GM08714 (cell line): Measurements from ENCODE around the gene SNUPN.

ENCODE experiments used
- H3K4me3 ChIP-seq: fragments of 200-500 bp; sonication (Bioruptor generic); 2 replicates; pipeline ENCODE4 v1.5.1; 2014; ENCODE audit warnings: mild to moderate bottlenecking, low read length, inconsistent platforms
- ZNF274 ChIP-seq: IDR thresholded peaks from 2 replicates; pipeline ENCODE4 v1.6.1; 2012; ENCODE audit warnings: mild to moderate bottlenecking, low read depth, low read length

The SNUPN gene

DNA sequence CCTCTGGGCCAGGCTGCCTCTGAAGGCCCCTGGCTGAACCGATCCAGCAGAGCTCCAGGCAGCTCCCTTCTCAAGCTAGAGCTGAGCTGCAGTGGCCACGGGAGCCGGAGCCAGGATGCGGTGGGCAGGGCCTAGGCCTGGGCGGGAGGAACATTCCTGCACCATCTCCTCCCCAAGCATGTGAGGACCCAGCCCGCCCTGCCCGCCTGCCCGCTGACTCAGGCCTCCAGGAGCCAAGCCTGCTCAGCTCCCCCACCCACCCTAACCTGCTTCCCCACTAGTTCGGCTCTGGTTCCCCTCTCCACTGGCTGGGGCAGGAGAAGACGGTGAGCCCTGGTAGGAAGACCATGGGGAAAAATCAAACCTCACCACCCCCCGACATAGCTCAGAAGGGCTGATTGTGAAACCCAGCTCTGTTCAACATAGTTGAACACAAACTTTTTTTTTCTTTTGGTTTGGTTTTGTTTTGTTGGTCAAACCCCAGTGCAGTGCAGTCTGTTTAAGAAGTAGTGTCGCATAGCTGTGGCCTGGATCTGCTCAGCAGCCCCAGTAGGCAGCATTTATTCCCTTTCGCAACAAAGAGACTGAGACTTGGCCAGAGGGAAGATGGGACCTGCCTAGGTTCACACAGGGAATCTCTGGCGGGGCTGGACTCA is 35.7 kb upstream of the SNUPN start:
- no peak for TF ChIP-seq ZNF274

GRCh38 chr15:75659928-75660645 is 34.6 kb upstream of the SNUPN start:
- no peak for TF ChIP-seq ZNF274
- H3K4me3 ChIP-seq, result no peak overlapping the region

More for the DNA sequence above, 35.7 kb upstream of the SNUPN start:
- no peak overlapping the region for H3K4me3 ChIP-seq

DNA sequence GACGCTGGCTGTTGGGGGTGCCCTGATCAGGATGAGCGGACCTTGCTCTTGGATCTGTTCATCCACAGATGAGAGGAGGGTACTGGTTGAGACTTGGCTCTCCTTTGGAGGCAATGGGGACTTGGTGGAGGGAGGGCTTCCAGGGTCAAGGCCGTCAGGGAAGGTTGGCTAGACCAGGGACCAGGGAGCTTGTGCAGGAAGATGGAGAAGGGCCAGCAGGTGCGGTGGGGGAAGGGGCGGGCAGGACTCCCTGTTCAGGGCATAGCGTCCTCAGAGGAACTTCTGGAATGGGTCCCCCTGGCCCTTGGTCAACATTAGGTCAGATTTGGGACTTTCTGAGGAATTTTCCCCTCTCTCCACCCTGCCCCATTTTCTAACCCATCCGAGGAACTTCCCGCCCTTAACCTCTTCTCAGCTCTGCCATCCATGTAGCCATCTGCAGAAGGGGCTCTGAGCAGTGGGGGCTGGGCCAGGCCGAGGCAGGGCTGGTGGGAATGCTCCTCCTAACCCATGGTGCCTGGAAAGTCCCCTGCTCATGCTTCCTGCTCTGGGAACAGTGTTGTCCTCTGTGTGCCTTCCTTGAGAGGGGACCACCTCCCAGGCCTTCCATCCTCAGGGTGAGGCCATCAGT is 33.7 kb upstream of the SNUPN start:
- no peak for TF ChIP-seq ZNF274
- no peak overlapping the region for H3K4me3 ChIP-seq

DNA sequence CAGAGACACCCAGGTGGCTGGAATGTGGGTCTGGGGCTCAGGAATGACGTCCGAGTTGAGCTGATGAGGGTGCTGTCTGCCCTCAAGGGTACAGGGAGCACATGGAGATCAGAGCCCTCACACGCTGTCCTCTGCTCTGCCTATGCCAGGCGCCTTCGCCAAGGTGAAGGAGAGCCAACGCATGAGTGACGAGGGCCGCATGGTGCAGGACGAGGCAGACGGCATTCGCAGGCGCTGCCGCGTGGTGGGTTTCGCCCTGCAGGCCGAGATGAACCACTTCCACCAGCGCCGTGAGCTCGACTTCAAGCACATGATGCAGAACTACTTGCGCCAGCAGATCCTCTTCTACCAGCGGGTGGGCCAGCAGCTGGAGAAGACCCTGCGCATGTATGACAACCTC is 31.3 kb upstream of the SNUPN start:
- TF ChIP-seq ZNF274, result no peak
- H3K4me3 ChIP-seq, result no peak overlapping the region

DNA sequence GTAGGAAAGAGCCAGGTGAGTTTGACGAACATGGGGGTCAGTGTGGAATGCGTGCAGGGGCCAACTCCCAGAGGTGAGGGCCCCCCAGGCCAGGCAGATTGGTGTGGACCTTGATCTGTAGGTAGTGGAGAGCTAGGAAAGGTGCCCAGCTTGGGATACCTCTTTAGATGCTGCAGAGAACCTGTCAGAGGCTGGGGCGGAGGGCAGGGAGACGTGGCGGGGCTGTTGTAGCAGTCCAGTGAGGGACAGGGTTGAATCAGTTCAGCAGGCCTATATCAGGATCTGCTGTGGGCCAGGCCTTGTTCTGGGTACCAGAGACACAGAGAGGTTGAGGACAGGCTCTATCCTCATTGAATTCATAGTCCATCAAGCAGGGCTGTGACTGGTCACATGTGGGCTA is 30.8 kb upstream of the SNUPN start:
- H3K4me3 ChIP-seq, result no peak overlapping the region
- no peak for TF ChIP-seq ZNF274

- no peak for TF ChIP-seq ZNF274
- H3K4me3 ChIP-seq, result no peak overlapping the region
These were observed 30.4 kb upstream of the SNUPN start for GRCh38 chr15:75655931-75656330.

GRCh38 chr15:75654201-75654907 is 28.8 kb upstream of the SNUPN start:
- no peak for TF ChIP-seq ZNF274
- H3K4me3 ChIP-seq, result no peak overlapping the region

DNA sequence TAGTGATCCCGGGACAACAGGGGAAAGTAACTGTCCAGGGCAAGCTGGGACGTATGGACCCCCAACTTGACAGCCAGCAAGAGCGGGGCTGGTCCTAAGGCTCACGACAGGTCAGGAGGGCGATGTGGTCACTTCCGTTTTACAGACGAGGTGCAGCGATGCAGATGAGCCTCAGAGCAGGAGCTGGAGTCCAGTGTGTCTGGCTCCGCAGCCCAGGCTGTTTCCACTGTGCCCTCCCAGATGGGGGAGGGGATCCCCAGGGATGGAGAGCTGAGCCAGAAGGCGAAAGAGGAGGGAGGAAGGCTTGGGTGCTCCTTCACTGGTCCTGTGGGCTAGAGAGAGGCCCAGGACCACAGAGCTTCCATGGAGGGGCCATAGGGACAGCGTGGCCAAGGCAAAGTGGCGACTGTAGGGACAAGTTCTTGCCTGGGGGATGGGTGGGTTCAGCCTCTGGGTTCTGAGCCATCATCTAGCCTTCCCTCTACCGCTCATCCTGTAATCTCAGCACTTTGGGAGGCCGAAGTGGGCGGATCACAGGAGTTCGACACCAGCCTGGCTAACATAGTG is 27.9 kb upstream of the SNUPN start:
- H3K4me3 ChIP-seq, result no peak overlapping the region
- TF ChIP-seq ZNF274, result no peak

GRCh38 chr15:75651810-75652543 is 26.5 kb upstream of the SNUPN start:
- no peak overlapping the region for H3K4me3 ChIP-seq
- no peak for TF ChIP-seq ZNF274

DNA sequence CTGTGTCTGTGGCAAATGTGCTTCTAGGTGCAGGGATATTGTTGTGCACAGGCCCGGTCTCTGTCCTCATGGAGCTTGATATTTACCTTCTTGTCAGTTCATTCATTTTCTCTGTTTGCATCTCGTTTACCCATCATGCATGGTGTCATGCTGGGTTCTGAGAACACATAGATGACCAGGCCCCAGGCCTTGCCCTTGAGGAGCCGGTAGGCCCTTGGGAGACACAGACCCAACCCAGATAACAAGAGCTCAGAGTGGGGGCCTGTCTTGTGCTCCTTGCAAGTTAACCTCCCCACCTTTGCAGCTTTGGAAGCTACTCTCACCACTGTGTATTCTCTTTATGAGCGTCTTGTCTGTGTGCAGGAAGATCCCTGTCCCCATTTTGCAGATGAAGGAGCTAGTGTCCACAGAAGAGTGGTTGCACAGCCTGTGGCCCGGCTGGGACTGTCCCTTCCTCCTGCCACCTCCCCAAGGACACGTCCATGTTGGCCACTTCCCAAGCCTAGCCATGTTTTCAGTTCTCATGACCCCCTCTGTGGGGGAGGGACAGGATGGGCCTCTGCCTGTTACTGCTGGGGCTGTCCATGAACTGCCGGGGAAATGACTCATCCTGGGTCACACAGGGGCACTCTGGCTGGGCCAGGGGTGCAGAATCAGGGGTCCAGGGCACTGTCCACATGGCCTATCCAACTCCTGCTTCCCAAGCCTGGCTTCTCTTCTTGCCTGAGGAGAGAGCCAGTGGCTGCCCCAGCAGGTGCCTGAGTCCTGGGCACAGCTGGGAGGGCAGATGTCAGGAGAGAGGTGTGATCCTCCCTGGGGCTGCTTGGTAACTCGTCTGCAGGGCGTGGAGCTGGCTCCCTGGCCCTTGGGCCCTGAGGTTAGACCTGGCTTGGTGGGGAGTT is 25.6 kb upstream of the SNUPN start:
- TF ChIP-seq ZNF274, result no peak
- no peak overlapping the region for H3K4me3 ChIP-seq

- no peak for TF ChIP-seq ZNF274
- H3K4me3 ChIP-seq, result no peak overlapping the region
These were observed 24.3 kb upstream of the SNUPN start for GRCh38 chr15:75649848-75650247.

DNA sequence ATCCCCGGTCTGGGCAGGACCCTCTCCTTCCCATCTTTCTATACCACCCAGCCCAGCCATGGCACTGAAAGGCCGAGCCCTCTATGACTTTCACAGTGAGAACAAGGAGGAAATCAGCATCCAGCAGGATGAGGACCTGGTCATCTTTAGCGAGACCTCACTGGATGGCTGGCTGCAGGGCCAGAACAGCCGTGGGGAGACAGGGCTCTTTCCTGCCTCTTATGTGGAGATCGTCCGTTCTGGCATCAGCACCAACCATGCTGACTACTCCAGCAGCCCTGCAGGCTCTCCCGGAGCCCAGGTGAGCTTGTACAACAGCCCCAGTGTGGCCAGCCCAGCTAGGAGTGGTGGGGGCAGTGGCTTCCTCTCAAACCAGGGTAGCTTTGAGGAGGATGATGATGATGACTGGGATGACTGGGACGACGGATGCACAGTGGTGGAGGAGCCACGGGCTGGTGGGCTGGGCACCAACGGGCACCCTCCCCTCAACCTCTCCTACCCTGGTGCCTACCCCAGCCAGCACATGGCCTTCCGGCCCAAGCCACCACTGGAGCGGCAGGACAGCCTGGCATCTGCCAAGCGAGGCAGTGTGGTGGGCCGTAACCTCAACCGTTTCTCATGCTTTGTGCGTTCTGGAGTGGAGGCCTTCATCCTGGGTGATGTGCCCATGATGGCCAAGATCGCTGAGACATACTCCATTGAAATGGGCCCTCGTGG is 23.7 kb upstream of the SNUPN start:
- TF ChIP-seq ZNF274, result no peak
- H3K4me3 ChIP-seq, result no peak overlapping the region
